SK-N-SH treated with all-trans-retinoic acid at 6 μM for 48 hours (cell line): Measurements from ENCODE around the gene RPS6KA4.

Source experiments
- SNAI2 ChIP-seq: fragments of 250-450 bp; sonication (Bioruptor Pico); IDR thresholded peaks from 2 replicates; pipeline ENCODE4 v1.5.0; 2020; ENCODE audit warnings: mild to moderate bottlenecking, moderate library complexity
- TSHZ2 ChIP-seq: fragments of 250-450 bp; sonication (Bioruptor Pico); IDR thresholded peaks from 2 replicates; pipeline ENCODE4 v1.5.0; 2020; ENCODE audit warnings: mild to moderate bottlenecking, moderate library complexity

DNA sequence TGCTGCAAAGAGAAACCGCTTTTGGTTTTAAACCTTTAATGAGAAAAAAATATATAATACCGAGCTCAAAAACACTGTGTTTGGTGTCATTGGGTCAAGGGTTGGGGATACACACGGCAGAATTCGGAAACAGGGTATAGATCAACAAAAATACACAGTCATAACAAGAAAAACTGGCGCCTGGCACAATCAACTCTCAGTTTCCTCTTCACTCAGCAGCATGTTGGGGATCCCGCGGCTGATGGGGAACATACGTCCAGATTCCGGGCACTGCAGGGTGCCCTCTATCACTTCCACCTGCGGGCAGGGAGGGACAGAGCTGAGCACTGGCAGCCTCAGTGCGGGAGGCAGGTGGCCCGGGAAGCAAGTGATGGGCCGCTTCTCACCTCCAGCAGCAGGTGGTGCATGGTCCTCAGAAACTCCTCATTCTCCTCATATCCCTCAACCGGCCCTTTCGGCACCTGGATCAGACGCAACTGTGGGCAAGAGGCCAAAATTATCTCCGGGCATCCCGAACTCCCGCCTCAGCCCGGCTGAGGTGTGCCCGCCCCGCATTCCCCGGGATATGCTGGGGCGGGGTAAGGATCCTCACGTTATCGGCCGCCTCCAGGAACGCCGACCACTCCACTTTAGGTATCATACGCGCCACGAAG is 42.2 kb upstream of the RPS6KA4 start:
- no peak for TF ChIP-seq SNAI2 (CRISPR knock-in tag)
- TF ChIP-seq TSHZ2 (CRISPR knock-in tag): no peak
